DOHH2 (cell line): ENCODE measurements around the gene BCL2.

Experiments
- CTCF ChIP-seq: fragments of 200-600 bp; sonication (generic); IDR thresholded peaks from one replicate; pipeline ENCODE4 v1.5.1; 2014; ENCODE audit warnings: antibody characterized with exemption, mild to moderate bottlenecking, low read depth, low read length; ENCODE audit not compliant: poor library complexity, severe bottlenecking
- EZH2phosphoT487 ChIP-seq: fragments of 200-600 bp; sonication (generic); IDR thresholded peaks from 2 replicates; pipeline ENCODE4 v1.6.1; 2017; ENCODE audit warnings: borderline replicate concordance, mild to moderate bottlenecking, antibody characterized with exemption, low read length, moderate library complexity, mixed read lengths

- TF ChIP-seq CTCF (no peak), EZH2phosphoT487 (no peak)
Measured at GRCh38 chr18:63303547-63303946, 16.0 kb downstream of the BCL2 start.
